Left ventricle myocardium inferior (tissue), 1 donor: Measurements from ENCODE around the gene RBM47. TPM values are rescaled to one million over a fixed set of nuclear protein-coding genes. Genes with fewer than 3 reads are reported as not detected.
A peak's percentile ranks its signal among the peaks of the same experiment; 100 is the strongest.
"Not testable (repeated sequence)": the region's sequence is repeated elsewhere in the genome, so short reads cannot be mapped to it uniquely, and the experiment has no call there.

Experiments used
- DNase-seq: peaks from one replicate; pipeline ENCODE4 v3.0.0-alpha.2; 2020
- H3K27ac ChIP-seq: fragments of 200-600 bp; replicated peaks from 2 replicates; pipeline ENCODE4 v1.8.0; 2021
- H3K27me3 ChIP-seq: fragments of 200-600 bp; 2 replicates; pipeline ENCODE4 v1.8.0; 2021; ENCODE audit warnings: low read depth
- H3K36me3 ChIP-seq: fragments of 200-600 bp; 2 replicates; pipeline ENCODE4 v1.8.0; 2021
- H3K4me1 ChIP-seq: fragments of 200-600 bp; 2 replicates; pipeline ENCODE4 v1.8.0; 2021
- H3K4me3 ChIP-seq: fragments of 200-600 bp; 2 replicates; pipeline ENCODE4 v1.8.0; 2021; ENCODE audit warnings: mild to moderate bottlenecking, moderate library complexity
- H3K9me3 ChIP-seq: fragments of 200-600 bp; replicated peaks from 2 replicates; pipeline ENCODE4 v1.8.0; 2021
- intact Hi-C: fragments of 100-400 bp; cut with micrococcal nuclease; formaldehyde crosslinking; loops from one replicate; pipeline ENCODE4 v1.11.0; 2022
- total RNA-seq: library from RNA; stranded (reverse); fragmentation: NEBNext Ultra II Directional; extraction: Animal tissue kit (Norgen Biotek cat#: 25700); gene quantifications from one replicate; pipeline ENCODE4 v1.2.1, GENCODE V29; 2021
- TF ChIP-seq, protein P1 (sequence below): fragments of 200-600 bp; IDR thresholded peaks from 2 replicates; pipeline ENCODE4 v1.8.0; 2021; ENCODE audit warnings: antibody characterized with exemption, mild to moderate bottlenecking, borderline replicate concordance
- donor health status: DM: no; HTN: yes; CAD: no; lungs with severe emphysema.

Gene RBM47
- total RNA-seq, 1 donor from 2014 or later, result 2.7 TPM

DNA sequence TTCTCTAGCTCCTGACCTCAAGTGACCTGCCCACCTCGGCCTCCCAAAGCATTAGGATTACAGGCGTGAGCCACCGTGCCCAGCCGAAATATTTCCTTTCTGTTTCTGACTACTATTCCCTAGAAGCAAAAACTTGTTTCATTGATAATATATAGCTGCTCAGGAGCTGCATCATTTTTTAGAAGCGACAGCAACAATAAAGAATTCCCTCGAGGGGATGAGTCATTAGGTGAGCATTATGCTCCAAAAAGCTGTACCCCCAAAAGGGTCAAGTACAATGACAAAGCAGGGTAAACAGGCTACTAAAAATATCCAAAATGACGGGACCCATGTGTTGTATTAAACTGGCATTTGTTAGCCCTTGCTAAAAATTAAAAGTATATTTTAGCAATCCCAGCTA lies 67.0 kb downstream of the RBM47 start:
- intact Hi-C loops, result no loop called here
- TF ChIP-seq, protein P1, sequence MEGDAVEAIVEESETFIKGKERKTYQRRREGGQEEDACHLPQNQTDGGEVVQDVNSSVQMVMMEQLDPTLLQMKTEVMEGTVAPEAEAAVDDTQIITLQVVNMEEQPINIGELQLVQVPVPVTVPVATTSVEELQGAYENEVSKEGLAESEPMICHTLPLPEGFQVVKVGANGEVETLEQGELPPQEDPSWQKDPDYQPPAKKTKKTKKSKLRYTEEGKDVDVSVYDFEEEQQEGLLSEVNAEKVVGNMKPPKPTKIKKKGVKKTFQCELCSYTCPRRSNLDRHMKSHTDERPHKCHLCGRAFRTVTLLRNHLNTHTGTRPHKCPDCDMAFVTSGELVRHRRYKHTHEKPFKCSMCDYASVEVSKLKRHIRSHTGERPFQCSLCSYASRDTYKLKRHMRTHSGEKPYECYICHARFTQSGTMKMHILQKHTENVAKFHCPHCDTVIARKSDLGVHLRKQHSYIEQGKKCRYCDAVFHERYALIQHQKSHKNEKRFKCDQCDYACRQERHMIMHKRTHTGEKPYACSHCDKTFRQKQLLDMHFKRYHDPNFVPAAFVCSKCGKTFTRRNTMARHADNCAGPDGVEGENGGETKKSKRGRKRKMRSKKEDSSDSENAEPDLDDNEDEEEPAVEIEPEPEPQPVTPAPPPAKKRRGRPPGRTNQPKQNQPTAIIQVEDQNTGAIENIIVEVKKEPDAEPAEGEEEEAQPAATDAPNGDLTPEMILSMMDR, result no peak

DNA sequence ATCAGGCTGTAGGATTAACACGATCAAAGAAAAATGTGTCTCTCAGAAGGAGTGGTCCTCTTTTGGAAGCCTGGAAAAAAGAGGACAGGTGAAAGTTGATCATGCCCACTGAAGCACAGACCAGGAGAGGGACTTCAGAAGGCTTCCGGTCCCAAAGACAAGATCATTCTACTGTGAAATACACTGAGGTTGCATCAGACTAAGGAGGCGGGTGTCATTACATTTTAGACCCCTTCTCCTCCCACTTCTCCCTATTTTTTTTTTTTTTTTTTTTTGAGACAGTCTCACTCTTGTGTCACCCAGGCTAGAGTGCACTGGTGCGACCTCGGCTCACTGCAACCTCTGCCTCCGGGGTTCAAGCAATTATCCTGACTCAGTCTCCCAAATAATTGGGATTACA lies 67.5 kb downstream of the RBM47 start:
- Histone ChIP-seq H3K36me3 (no peaks in the 10 kb centered on the region), H3K9me3 (no peaks in the 10 kb centered on the region)
- TF ChIP-seq, protein P1, result no peak

More for the DNA sequence above, 67.0 kb downstream of the RBM47 start:
- H3K4me3 ChIP-seq, result no peak overlapping the region
- H3K27me3 ChIP-seq, result peaks cover 9% of the 10 kb centered on the region
- no peak for DNase-seq
- no peaks in the 10 kb centered on the region for H3K4me1 ChIP-seq
- no peaks in the 10 kb centered on the region for H3K9me3 ChIP-seq
- H3K27ac ChIP-seq, result no peak overlapping the region
- no peaks in the 10 kb centered on the region for H3K36me3 ChIP-seq

DNA sequence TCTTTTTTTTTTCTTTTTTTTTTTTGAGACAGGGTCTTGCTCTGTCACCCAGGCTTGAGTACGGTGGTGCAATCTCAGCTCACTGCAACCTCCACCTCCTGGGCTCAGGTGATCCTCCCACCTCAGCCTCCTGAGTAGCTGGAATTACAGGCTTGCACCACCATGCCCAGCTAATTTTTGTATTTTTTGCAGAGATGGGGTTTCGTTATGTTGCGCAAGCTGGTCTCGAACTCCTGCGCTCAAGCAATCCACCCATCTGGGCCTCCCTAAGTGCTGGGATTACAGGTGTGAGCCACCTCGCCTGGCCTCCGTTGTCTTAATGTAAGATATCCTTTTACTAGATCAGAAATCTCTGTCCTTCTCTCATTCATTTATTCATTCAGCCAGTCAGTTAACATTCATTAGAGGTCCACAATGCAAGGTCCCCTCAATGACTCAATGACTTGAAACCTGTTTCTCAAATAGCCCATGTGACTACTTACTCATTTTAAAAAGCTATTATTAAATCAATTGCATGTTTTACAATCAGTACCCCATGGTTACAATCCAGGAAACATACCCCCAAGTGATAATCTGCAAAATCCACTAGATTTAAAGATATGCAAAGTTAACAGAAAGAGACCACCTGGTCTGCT lies 68.0 kb downstream of the RBM47 start:
- H3K9me3 ChIP-seq, H3K27ac ChIP-seq, H3K4me1 ChIP-seq, DNase-seq, H3K27me3 ChIP-seq, H3K36me3 ChIP-seq, H3K4me3 ChIP-seq, intact Hi-C loops: not testable (repeated sequence)

More for the DNA sequence above, 67.5 kb downstream of the RBM47 start:
- intact Hi-C loops, result no loop called here
- Histone ChIP-seq H3K4me3 (no peak overlapping the region), H3K4me1 (no peaks in the 10 kb centered on the region), H3K27ac (no peak overlapping the region), H3K27me3 (peaks cover 7% of the 10 kb centered on the region)
- DNase-seq, result no peak

DNA sequence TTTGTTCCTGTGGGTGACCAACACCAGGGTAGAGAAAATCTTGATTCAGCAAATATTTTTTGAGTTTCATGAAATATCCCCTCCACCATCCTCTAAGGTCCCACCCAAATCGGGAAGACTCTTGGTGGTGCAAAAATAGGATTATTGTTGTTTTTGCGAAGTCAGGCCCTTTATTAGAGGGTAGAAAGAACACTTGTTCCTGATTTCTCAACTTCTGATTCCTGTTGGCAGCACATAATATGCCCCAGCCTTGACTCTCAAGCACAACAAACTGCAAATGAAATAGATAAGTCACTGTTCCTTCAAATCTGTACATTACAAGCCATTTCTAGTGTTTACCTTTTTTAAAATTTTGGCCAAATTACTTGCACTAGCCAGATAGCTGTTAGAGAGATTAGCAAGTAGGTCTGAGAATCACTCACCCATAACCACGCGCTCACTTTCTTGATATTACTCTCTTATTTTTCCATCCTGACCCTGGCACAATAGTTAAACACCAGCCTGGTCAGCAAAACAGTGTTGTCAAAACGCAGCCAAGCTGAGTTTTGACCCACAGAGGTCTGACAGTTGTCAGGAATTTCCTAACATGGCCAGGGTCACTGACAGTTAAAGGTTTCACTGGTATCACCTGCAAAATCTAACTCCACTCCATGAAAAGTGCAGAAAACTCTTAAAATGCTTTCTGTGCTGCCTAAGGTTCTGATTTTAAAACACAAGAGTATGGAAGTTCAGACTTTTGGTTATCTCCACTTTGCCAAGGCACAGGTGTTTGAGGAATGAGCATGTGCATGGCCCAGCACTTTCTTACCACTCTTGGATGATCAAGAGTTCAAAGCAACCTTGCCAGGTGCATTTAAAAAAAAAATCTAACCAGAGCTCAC lies 69.8 kb downstream of the RBM47 start:
- Histone ChIP-seq H3K36me3 (no peaks in the 10 kb centered on the region), H3K27ac (peak overlapping the region; percentile 37), H3K4me1 (no peaks in the 10 kb centered on the region), H3K9me3 (no peaks in the 10 kb centered on the region), H3K4me3 (no peak overlapping the region), H3K27me3 (peaks cover 9% of the 10 kb centered on the region)
- intact Hi-C loops, result no loop called here
- TF ChIP-seq, protein P1, result no peak
- DNase-seq, result no peak

DNA sequence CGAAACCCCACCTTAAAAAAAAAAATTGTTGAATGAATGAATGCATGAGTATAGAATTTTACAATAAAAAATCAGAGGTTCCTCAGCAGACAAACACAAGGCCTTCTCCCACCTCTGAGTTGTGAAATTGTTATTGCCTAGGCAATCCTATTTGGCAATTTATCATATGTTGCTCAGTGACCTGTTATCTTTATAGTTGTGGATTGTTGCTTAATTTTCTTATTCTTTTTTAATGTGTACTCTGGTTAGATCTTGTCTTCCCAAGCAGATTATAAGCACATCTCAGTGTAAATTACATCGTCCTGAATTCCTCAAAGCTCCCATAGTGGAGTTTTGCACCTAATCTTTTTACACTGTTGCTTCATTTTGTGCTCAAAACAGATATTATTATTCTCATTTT lies 71.9 kb downstream of the RBM47 start:
- Histone ChIP-seq H3K9me3 (no peaks in the 10 kb centered on the region), H3K27me3 (peaks cover 11% of the 10 kb centered on the region), H3K36me3 (no peaks in the 10 kb centered on the region), H3K27ac (no peak overlapping the region), H3K4me3 (no peak overlapping the region), H3K4me1 (no peaks in the 10 kb centered on the region)
- TF ChIP-seq, protein P1, result no peak
- DNase-seq, result no peak
- intact Hi-C loops, result no loop called here
